Stomach smooth muscle (tissue), 2 donors: ENCODE measurements around the gene CDH3.

ENCODE experiments used
- H3K27ac ChIP-seq: one replicate; pipeline ENCODE4 v1.7.0; 2013; ENCODE audit warnings: mild to moderate bottlenecking, low read length, inconsistent platforms
- H3K27me3 ChIP-seq, 2 donors: one replicate each; pipeline ENCODE4 v1.7.0; 2013; ENCODE audit warnings: low read length in 2 of 2; ENCODE audit not compliant: insufficient read depth in 2 of 2, control insufficient read depth in 1 of 2
- H3K36me3 ChIP-seq, 2 donors: one replicate each; pipeline ENCODE4 v1.7.0; 2013; ENCODE audit warnings: low read length in 2 of 2; ENCODE audit not compliant: control insufficient read depth in 2 of 2, insufficient read depth in 2 of 2
- H3K4me1 ChIP-seq: one replicate; pipeline ENCODE4 v1.7.0; 2013; ENCODE audit warnings: low read length; ENCODE audit not compliant: control insufficient read depth, insufficient read depth
- H3K4me3 ChIP-seq, 2 donors: one replicate each; pipeline ENCODE4 v1.7.0; 2013; ENCODE audit warnings: low read length in 2 of 2
- H3K9ac ChIP-seq, 2 donors: one replicate each; pipeline ENCODE4 v1.7.0; 2013; ENCODE audit warnings: low read length in 2 of 2, mild to moderate bottlenecking in 1 of 2
- H3K9me3 ChIP-seq, 2 donors: one replicate each; pipeline ENCODE4 v1.7.0; 2013; ENCODE audit warnings: low read length in 2 of 2; ENCODE audit not compliant: control insufficient read depth in 2 of 2
- donor health status: healthy.
- donor health status: Pancreatic carcinoma.

Gene CDH3

DNA sequence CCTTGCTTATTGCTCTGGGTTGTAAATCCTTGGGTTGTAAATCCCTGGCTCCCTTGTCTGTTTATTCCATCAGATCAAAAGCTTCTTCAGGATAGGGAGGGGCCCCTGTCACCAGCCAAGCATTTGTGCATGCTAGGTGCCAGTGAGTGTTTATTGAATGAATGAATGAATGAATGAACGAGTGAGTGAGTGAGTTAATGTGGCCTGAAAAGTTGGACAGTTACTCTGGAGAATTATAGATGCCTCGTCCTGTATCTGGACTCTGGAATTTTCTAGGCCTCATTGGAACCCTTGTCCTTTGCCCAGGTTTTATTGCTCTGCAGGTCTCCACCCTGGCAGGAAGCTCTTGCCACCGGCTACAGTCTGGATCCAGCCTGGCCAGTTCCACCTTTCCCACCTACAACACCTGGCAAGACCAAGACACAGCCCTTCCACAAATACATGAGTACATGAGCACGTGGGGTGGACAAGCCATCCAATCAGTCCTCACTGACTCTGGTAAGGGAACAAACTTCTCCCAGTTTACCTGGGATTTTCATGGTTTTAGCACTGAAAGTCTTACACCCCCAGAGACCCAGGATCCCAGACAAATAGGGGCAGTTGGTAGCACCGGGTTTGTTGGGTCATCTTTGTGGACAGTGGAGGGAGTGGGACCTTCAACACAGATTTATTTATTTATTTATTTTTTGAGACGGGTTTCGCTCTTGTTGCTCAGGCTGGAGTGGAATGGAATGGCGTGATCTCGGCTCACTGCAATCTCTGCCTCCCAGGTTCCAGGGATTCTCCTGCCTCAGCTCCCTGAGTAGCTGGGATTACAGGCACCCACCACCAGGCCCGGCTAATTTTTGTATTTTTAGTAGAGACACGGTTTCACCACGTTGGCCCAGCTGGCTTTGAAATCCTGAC, 77.3 kb downstream of the CDH3 start:
- Histone ChIP-seq H3K36me3 (no peaks in the 10 kb centered on the region), H3K27ac (no peak overlapping the region)

DNA sequence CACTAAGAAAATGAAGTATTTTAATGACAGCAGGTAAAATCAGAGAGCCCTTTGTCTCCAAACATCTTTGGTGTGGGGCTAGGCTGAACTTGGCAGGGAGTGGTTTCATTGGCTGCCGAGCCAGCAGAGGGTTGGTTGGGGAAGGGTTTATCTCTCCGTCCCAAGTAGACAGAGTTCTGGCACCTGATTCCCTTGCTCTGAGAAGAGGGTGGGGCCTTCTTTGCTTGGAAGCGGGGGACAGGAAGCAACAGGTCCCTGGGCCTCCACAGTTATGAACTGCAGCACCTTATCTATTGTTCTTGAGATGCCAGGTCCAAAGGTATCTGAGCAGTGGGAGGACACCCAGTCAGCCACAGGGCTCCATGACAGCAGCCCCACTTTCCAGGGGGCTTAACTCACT, 79.7 kb downstream of the CDH3 start:
- H3K27me3 ChIP-seq = no peaks in the 10 kb centered on the region
- no peaks in the 10 kb centered on the region for H3K4me1 ChIP-seq
- H3K9me3 ChIP-seq = no peaks in the 10 kb centered on the region
- H3K36me3 ChIP-seq = no peaks in the 10 kb centered on the region
- H3K4me3 ChIP-seq = no peak overlapping the region
- H3K27ac ChIP-seq = no peak overlapping the region
- H3K9ac ChIP-seq = no peak overlapping the region

More for the DNA sequence above, 77.3 kb downstream of the CDH3 start:
- Histone ChIP-seq H3K27me3 (no peaks in the 10 kb centered on the region), H3K4me3 (no peak overlapping the region), H3K4me1 (no peaks in the 10 kb centered on the region), H3K9ac (no peak overlapping the region), H3K9me3 (no peaks in the 10 kb centered on the region)

- Histone ChIP-seq H3K4me1 (no peaks in the 10 kb centered on the region), H3K27ac (no peak overlapping the region), H3K9me3 (no peaks in the 10 kb centered on the region), H3K9ac (no peak overlapping the region), H3K36me3 (no peaks in the 10 kb centered on the region), H3K27me3 (no peaks in the 10 kb centered on the region), H3K4me3 (no peak overlapping the region)
Measured at GRCh38 chr16:68728523-68728922, 83.4 kb downstream of the CDH3 start.

DNA sequence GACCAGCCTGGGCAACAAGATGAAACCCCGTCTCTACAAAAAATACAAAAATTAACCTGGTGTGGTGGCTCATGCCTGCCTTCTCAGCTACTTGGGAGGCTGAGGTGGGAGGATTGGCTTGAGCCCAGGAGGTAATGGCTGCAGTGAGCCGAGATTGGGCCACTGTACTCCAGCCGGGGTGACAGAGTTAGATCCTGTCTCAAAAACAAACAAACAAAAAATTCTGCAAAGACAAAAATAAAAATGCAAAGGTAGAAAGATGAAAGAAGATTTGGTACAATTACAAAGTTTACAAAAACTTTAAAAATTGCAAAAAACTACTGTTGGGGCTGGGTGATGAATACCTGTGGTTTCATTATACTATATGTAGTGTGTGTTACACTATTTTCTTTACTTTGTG, 86.5 kb downstream of the CDH3 start:
- H3K9ac ChIP-seq = no peak overlapping the region
- H3K27ac ChIP-seq = no peak overlapping the region

DNA sequence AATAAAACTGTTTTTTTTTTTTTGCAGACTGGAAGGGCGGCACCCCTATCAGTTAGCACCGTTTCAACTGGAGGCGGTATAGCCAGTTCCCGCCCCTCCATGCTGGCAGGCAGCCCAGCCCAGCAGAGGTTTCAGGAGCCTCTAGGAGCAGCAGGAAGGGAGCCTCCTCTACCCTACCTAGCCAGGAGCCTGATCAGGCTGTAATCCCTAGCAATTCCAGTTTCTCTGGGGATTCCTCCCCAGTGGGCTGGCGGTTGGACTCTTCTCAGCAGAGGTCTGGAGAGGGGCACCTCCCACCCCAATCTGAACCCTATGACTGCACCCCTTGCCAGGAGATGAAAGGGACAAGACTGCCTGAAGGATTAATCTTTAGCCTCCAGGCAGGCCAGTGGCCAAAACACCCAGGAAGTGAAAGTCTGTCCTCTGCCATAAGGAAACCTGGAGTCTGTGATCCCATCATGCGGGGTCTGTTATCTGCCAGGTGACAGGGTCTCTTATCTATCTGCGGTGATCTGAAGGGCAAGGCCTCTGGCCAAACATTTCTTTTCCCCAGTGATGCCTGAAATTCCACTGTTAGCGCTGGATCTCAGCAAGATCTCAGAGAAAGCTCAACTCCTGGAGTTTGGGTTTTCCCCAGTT, 87.1 kb downstream of the CDH3 start:
- H3K4me3 ChIP-seq = no peak overlapping the region
- H3K4me1 ChIP-seq = peaks cover 3% of the 10 kb centered on the region
- H3K27ac ChIP-seq = no peak overlapping the region
- no peaks in the 10 kb centered on the region for H3K36me3 ChIP-seq
- H3K9me3 ChIP-seq = no peaks in the 10 kb centered on the region
- H3K27me3 ChIP-seq = peaks cover 13% of the 10 kb centered on the region in 2 donors
- H3K9ac ChIP-seq = no peak overlapping the region

More for the DNA sequence above, 86.5 kb downstream of the CDH3 start:
- no peak overlapping the region for H3K4me3 ChIP-seq
- H3K36me3 ChIP-seq = no peaks in the 10 kb centered on the region
- no peaks in the 10 kb centered on the region for H3K4me1 ChIP-seq
- H3K9me3 ChIP-seq = no peaks in the 10 kb centered on the region
- peaks cover 8 to 9% of the 10 kb centered on the region in 2 donors for H3K27me3 ChIP-seq

GRCh38 chr16:68732741-68733399, 87.8 kb downstream of the CDH3 start:
- peaks cover 15 to 20% of the 10 kb centered on the region in 2 donors for H3K27me3 ChIP-seq

GRCh38 chr16:68733570-68733969, 88.5 kb downstream of the CDH3 start:
- H3K9me3 ChIP-seq = no peaks in the 10 kb centered on the region
- H3K27me3 ChIP-seq = peaks cover 15 to 26% of the 10 kb centered on the region in 2 donors
- no peak overlapping the region for H3K4me3 ChIP-seq
- H3K36me3 ChIP-seq = no peaks in the 10 kb centered on the region
- H3K9ac ChIP-seq = no peak overlapping the region
- H3K27ac ChIP-seq = no peak overlapping the region
- H3K4me1 ChIP-seq = peaks cover 11% of the 10 kb centered on the region

More at GRCh38 chr16:68732741-68733399, 87.8 kb downstream of the CDH3 start:
- no peak overlapping the region for H3K4me3 ChIP-seq
- no peaks in the 10 kb centered on the region for H3K9me3 ChIP-seq
- H3K27ac ChIP-seq = no peak overlapping the region
- H3K4me1 ChIP-seq = peaks cover 9% of the 10 kb centered on the region
- H3K9ac ChIP-seq = no peak overlapping the region
- no peaks in the 10 kb centered on the region for H3K36me3 ChIP-seq

- no peak overlapping the region for H3K27ac ChIP-seq
- H3K36me3 ChIP-seq = no peaks in the 10 kb centered on the region
- H3K4me3 ChIP-seq = no peak overlapping the region
- H3K9me3 ChIP-seq = no peaks in the 10 kb centered on the region
- H3K9ac ChIP-seq = no peak overlapping the region
- peaks cover 15 to 26% of the 10 kb centered on the region in 2 donors for H3K27me3 ChIP-seq
- H3K4me1 ChIP-seq = peaks cover 11% of the 10 kb centered on the region
Measured at GRCh38 chr16:68734782-68735181, 89.7 kb downstream of the CDH3 start.

GRCh38 chr16:68736561-68736960, 91.5 kb downstream of the CDH3 start:
- Histone ChIP-seq H3K9ac (no peak overlapping the region), H3K27ac (no peak overlapping the region)

GRCh38 chr16:68737046-68737729, 92.1 kb downstream of the CDH3 start, which contains the start of gene CDH1:
TSS of gene CDH1 (plus strand) at chr16:68737292. CDS start at chr16:68737416, 124 bp downstream.
- Histone ChIP-seq H3K27ac (no peak within 1 kb of the TSS), H3K9me3 (no peaks in the 10 kb centered on the region), H3K36me3 (no peaks in the 10 kb centered on the region), H3K4me3 (peak within 1 kb of the TSS; percentile 29 to 43), H3K4me1 (peaks cover 11% of the 10 kb centered on the region), H3K9ac (no peak within 1 kb of the TSS), H3K27me3 (peaks cover 15 to 26% of the 10 kb centered on the region in 2 donors)

More at GRCh38 chr16:68736561-68736960, 91.5 kb downstream of the CDH3 start:
- Histone ChIP-seq H3K36me3 (no peaks in the 10 kb centered on the region), H3K4me3 (no peak overlapping the region), H3K9me3 (no peaks in the 10 kb centered on the region), H3K27me3 (peaks cover 15 to 26% of the 10 kb centered on the region in 2 donors), H3K4me1 (peaks cover 11% of the 10 kb centered on the region)
